ENCODE data around the gene DAPL1.

- TF ChIP-seq CTCF (conservative IDR thresholded peaks at IDR 0.05; ENCODE audit: low read length) (no peak), EZH2phosphoT487 (IDR thresholded peaks at IDR 0.05; ENCODE audit: borderline replicate concordance, low read depth, low read length) (no peak)
Measured at GRCh38 chr2:158773121-158773520, 22.0 kb upstream of the DAPL1 start.
